ENCODE measurements around the gene FBLN2. TPM values are rescaled to one million over a fixed set of nuclear protein-coding genes. Genes with fewer than 3 reads are reported as not detected.

FBLN2 gene
- total RNA-seq, 1 donor from 2014 or later, result 94.3 TPM

DNA sequence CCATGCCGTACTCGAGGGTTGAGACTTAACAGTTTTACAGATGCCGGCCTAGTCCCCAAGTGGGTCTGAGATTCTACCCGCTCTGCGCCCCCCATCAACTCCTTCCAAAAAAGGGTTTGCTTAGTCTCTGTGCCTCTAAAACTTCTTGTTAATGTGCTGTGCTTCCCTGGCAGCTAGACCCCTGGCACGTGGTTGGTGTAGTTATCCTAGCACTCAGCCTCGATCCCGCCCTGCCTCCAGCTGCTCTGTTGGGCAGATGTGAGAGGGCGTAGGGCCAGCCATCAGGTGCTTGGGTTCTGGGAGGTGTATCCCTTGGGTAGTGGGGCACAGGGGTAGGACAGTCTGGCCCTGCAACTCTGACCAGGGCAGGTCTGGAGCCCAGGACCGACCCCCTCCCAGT is 79.5 kb downstream of the FBLN2 start:
- intact Hi-C loops (cut with DNase I), result no loop called here
- H3K36me3 ChIP-seq, result peaks cover 0 to 6% of the 10 kb centered on the region in 2 donors

DNA sequence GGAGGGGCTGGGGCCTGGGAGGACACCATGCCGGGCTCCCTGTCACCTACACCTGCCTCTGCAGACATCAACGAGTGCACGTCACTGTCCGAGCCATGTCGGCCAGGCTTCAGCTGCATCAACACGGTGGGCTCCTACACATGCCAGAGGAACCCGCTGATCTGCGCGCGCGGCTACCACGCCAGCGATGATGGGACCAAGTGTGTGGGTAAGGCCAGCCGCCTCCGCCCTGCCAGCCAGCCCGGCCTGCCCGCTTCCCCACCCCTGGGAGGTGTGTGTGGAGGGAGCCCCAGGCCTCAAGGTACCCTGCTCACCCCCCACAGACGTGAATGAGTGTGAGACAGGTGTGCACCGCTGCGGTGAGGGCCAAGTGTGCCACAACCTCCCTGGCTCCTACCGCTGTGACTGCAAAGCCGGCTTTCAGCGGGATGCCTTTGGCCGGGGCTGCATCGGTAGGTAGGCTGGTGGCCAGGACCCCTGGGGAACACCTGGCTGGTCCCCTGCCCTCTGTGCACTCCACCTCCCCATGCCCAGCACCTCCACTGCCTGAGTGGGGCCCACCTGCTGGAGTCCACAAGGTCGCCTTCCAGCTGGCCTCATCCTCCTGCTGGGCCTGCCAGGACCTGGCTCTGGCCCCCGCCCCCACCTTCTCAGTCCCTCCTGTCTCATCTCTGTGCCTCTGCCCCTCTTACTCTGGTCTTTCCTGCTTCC is 80.1 kb downstream of the FBLN2 start:
- Histone ChIP-seq H3K4me1 (peaks cover 1% of the 10 kb centered on the region), H3K27me3 (no peaks in the 10 kb centered on the region), H3K9me3 (no peaks in the 10 kb centered on the region), H3K27ac (no peak overlapping the region), H3K36me3 (peaks cover 0 to 6% of the 10 kb centered on the region in 2 donors), H3K4me3 (no peak overlapping the region)
- no peak for DNase-seq (ENCODE audit: extremely low spot score in 2 of 2)
- intact Hi-C loops (cut with DNase I), result no loop called here
- TF ChIP-seq POLR2AphosphoS5 (IDR thresholded peaks at IDR 0.05; ENCODE audit: insufficient read depth in 1 of 2, low read depth in 1 of 2) (no peak), POLR2A (IDR thresholded peaks at IDR 0.05) (no peak), CTCF (IDR thresholded peaks at IDR 0.05) (no peak)

More for the DNA sequence above, 79.5 kb downstream of the FBLN2 start:
- DNase-seq (ENCODE audit: extremely low spot score in 2 of 2), result no peak
- Histone ChIP-seq H3K27ac (no peak overlapping the region), H3K4me3 (no peak overlapping the region), H3K27me3 (no peaks in the 10 kb centered on the region), H3K9me3 (no peaks in the 10 kb centered on the region), H3K4me1 (peaks cover 7% of the 10 kb centered on the region)
- TF ChIP-seq POLR2A (IDR thresholded peaks at IDR 0.05), result no peak
- TF ChIP-seq POLR2AphosphoS5 (IDR thresholded peaks at IDR 0.05; ENCODE audit: insufficient read depth in 1 of 2, low read depth in 1 of 2), result no peak
- no peak for TF ChIP-seq CTCF (IDR thresholded peaks at IDR 0.05)

DNA sequence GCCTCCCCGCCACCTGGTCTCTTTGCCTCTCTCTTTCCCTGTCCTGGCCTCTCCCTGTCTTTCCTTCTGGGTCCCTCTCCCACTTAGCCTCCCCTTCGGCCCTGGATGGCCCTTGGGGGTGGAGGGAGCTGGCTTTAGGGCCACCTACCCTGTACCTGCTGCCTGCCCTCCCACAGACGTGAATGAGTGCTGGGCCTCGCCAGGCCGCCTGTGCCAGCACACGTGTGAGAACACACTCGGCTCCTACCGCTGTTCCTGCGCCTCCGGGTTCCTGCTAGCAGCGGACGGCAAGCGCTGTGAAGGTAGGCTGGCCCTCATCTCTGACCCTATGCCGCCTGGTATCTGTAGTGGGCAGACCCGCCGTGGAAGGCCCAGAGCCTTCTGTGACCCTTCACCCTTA is 80.7 kb downstream of the FBLN2 start:
- Histone ChIP-seq H3K9me3 (no peaks in the 10 kb centered on the region), H3K36me3 (peaks cover 0 to 6% of the 10 kb centered on the region in 2 donors), H3K4me1 (no peaks in the 10 kb centered on the region), H3K4me3 (no peak overlapping the region), H3K27me3 (no peaks in the 10 kb centered on the region), H3K27ac (no peak overlapping the region)
- TF ChIP-seq CTCF (IDR thresholded peaks at IDR 0.05), result no peak
- TF ChIP-seq POLR2AphosphoS5 (IDR thresholded peaks at IDR 0.05; ENCODE audit: insufficient read depth in 1 of 2, low read depth in 1 of 2), result no peak
- no peak for TF ChIP-seq POLR2A (IDR thresholded peaks at IDR 0.05)
- intact Hi-C loops (cut with DNase I), result no loop called here
- DNase-seq (ENCODE audit: extremely low spot score in 2 of 2), result no peak

DNA sequence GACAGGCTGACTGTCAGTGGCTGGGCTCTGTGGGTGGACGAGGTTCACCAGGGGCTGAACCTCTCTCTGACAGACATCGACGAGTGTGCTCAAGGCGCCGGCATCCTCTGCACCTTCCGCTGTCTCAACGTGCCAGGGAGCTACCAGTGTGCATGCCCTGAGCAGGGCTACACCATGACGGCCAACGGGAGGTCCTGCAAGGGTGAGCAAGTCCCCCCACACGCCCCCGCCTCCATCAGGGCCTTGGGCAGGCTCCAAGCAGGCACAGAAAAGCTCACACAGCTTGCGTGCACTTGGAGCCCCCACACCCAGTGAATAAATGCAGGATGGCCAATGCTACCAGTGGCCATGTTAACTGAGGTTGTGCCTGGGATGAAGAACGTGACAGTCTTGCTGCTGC is 82.3 kb downstream of the FBLN2 start:
- H3K27me3 ChIP-seq, result no peaks in the 10 kb centered on the region
- no peak overlapping the region for H3K27ac ChIP-seq
- no peaks in the 10 kb centered on the region for H3K9me3 ChIP-seq
- H3K36me3 ChIP-seq, result peaks cover 0 to 6% of the 10 kb centered on the region in 2 donors
- no peak for TF ChIP-seq CTCF (IDR thresholded peaks at IDR 0.05)
- TF ChIP-seq POLR2A (IDR thresholded peaks at IDR 0.05), result no peak
- no peak for TF ChIP-seq POLR2AphosphoS5 (IDR thresholded peaks at IDR 0.05; ENCODE audit: insufficient read depth in 1 of 2, low read depth in 1 of 2)
- H3K4me3 ChIP-seq, result no peak overlapping the region
- DNase-seq (ENCODE audit: extremely low spot score in 2 of 2), result no peak
- intact Hi-C loops (cut with DNase I), result no loop called here
- H3K4me1 ChIP-seq, result no peaks in the 10 kb centered on the region

DNA sequence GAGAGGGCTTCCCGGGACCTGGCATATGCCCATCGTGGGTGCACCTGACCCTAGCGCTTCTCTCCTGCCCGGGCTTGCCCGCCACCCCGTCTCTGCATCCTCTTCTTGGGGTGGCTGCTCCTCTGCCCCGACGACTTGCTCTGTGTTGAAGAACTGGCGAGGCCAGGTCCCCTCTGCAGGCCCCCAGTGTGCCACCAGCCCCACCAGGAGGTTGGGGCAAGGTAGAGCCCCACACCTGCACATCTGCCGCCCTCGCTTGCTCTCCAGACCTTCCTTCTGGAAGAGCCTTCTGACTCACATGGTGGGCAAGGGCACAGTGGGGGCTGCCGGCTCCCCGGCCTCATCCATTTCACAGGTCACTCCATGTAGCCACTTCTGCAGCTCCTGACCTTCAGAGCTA is 84.3 kb downstream of the FBLN2 start:
- no peak for TF ChIP-seq POLR2AphosphoS5 (IDR thresholded peaks at IDR 0.05; ENCODE audit: insufficient read depth in 1 of 2, low read depth in 1 of 2)
- TF ChIP-seq CTCF (IDR thresholded peaks at IDR 0.05), result no peak
- TF ChIP-seq POLR2A (IDR thresholded peaks at IDR 0.05), result no peak
- no peak overlapping the region for H3K27ac ChIP-seq
- peaks cover 0 to 6% of the 10 kb centered on the region in 2 donors for H3K36me3 ChIP-seq
- no peaks in the 10 kb centered on the region for H3K9me3 ChIP-seq
- DNase-seq (ENCODE audit: extremely low spot score in 2 of 2), result no peak
- intact Hi-C loops (cut with DNase I), result no loop called here
- H3K4me1 ChIP-seq, result no peaks in the 10 kb centered on the region
- H3K4me3 ChIP-seq, result no peak overlapping the region
- H3K27me3 ChIP-seq, result no peaks in the 10 kb centered on the region

Data from vagina (tissue), 2 donors.